ENCODE data around the gene KSR1. TPM values are rescaled to one million over a fixed set of nuclear protein-coding genes. Genes with fewer than 3 reads are reported as not detected.
"Not testable (repeated sequence)": the region's sequence is repeated elsewhere in the genome, so short reads cannot be mapped to it uniquely, and the experiment has no call there.

The KSR1 gene
- total RNA-seq, 2 donors from 2014 or later, result 132 to 194 TPM

GRCh38 chr17:27460196-27460725 lies 4.0 kb downstream of the KSR1 start:
- DNase-seq (ENCODE audit: low spot score in 2 of 2) (no peak), ATAC-seq (no peak)
- peaks cover 16 to 49% of the 10 kb centered on the region in 2 donors for H3K36me3 Mint-ChIP-seq
- H3K9me3 Mint-ChIP-seq, result no peaks in the 10 kb centered on the region
- H3K27ac Mint-ChIP-seq, result peak overlapping the region in 1 of 2 donors; percentile 44

GRCh38 chr17:27461192-27461859 lies 5.1 kb downstream of the KSR1 start:
- DNase-seq (ENCODE audit: low spot score in 2 of 2) (no peak), ATAC-seq (no peak)
- Mint-ChIP-seq H3K9me3 (no peaks in the 10 kb centered on the region), H3K36me3 (peaks cover 16 to 49% of the 10 kb centered on the region in 2 donors), H3K27ac (peak overlapping the region in 1 of 2 donors; percentile 76)

- Mint-ChIP-seq H3K27ac (peak overlapping the region in 1 of 2 donors; percentile 76), H3K9me3 (no peaks in the 10 kb centered on the region), H3K36me3 (peaks cover 14 to 49% of the 10 kb centered on the region in 2 donors)
- DNase-seq (ENCODE audit: low spot score in 2 of 2), result no peak
- ATAC-seq, result no peak
Observed at GRCh38 chr17:27462149-27462548, 5.9 kb downstream of the KSR1 start.

- Mint-ChIP-seq H3K9me3 (no peaks in the 10 kb centered on the region), H3K36me3 (peaks cover 9 to 48% of the 10 kb centered on the region in 2 donors), H3K27ac (peak overlapping the region; percentile 39 to 44)
- no peak for DNase-seq (ENCODE audit: low spot score in 2 of 2)
- no peak for ATAC-seq
Observed at GRCh38 chr17:27462714-27463113, 6.5 kb downstream of the KSR1 start.

- no peak for DNase-seq (ENCODE audit: low spot score in 2 of 2)
- peak in 1 of 2 donors; percentile 44 for ATAC-seq
- Mint-ChIP-seq H3K9me3 (no peaks in the 10 kb centered on the region), H3K36me3 (peaks cover 9 to 42% of the 10 kb centered on the region in 2 donors), H3K27ac (peak overlapping the region; percentile 39 to 44)
Observed at GRCh38 chr17:27463235-27463677, 7.0 kb downstream of the KSR1 start.

- ATAC-seq; H3K9me3 Mint-ChIP-seq; DNase-seq (ENCODE audit: low spot score in 2 of 2): not testable (repeated sequence)
- Mint-ChIP-seq H3K36me3 (peaks cover 8 to 39% of the 10 kb centered on the region in 2 donors), H3K27ac (peak overlapping the region; percentile 9 to 39)
Observed at GRCh38 chr17:27464019-27464418, 7.8 kb downstream of the KSR1 start.

- no peak for ATAC-seq
- Mint-ChIP-seq H3K27ac (peak overlapping the region in 1 of 2 donors; percentile 9), H3K9me3 (no peaks in the 10 kb centered on the region)
Observed at GRCh38 chr17:27464431-27464830, 8.2 kb downstream of the KSR1 start.

GRCh38 chr17:27465875-27466274 lies 9.6 kb downstream of the KSR1 start:
- H3K27ac Mint-ChIP-seq, result peak overlapping the region; percentile 89 to 99
- H3K36me3 Mint-ChIP-seq, result peaks cover 6 to 45% of the 10 kb centered on the region in 2 donors
- DNase-seq (ENCODE audit: low spot score in 2 of 2); ATAC-seq; H3K9me3 Mint-ChIP-seq: not testable (repeated sequence)

More at GRCh38 chr17:27464431-27464830, 8.2 kb downstream of the KSR1 start:
- H3K36me3 Mint-ChIP-seq, result peaks cover 4 to 39% of the 10 kb centered on the region in 2 donors
- DNase-seq (ENCODE audit: low spot score in 2 of 2), result no peak

- ATAC-seq, result peak in 1 of 2 donors; percentile 28
- DNase-seq (ENCODE audit: low spot score in 2 of 2), result no peak
- Mint-ChIP-seq H3K9me3 (no peaks in the 10 kb centered on the region), H3K36me3 (peaks cover 6 to 46% of the 10 kb centered on the region in 2 donors), H3K27ac (peak overlapping the region; percentile 89 to 99)
Observed at GRCh38 chr17:27466376-27466742, 10.1 kb downstream of the KSR1 start.

- Mint-ChIP-seq H3K36me3 (peaks cover 6 to 41% of the 10 kb centered on the region in 2 donors), H3K27ac (peak overlapping the region; percentile 89 to 99), H3K9me3 (no peaks in the 10 kb centered on the region)
- peak; percentile 82 to 85 for ATAC-seq
- DNase-seq (ENCODE audit: low spot score in 2 of 2), result peak; percentile 76 to 89
Observed at GRCh38 chr17:27466743-27467375, 10.6 kb downstream of the KSR1 start.

GRCh38 chr17:27469256-27469655 lies 13.0 kb downstream of the KSR1 start:
- H3K36me3 Mint-ChIP-seq, result peaks cover 6 to 29% of the 10 kb centered on the region in 2 donors

GRCh38 chr17:27471321-27472269 lies 15.3 kb downstream of the KSR1 start:
- DNase-seq (ENCODE audit: low spot score in 2 of 2), result peak; percentile 84 to 94
- peak; percentile 74 to 79 for ATAC-seq
- Mint-ChIP-seq H3K9me3 (no peaks in the 10 kb centered on the region), H3K27ac (peak overlapping the region; percentile 98 to 99), H3K36me3 (peaks cover 6 to 42% of the 10 kb centered on the region in 2 donors)

More at GRCh38 chr17:27469256-27469655, 13.0 kb downstream of the KSR1 start:
- Mint-ChIP-seq H3K27ac (peak overlapping the region; percentile 98), H3K9me3 (no peaks in the 10 kb centered on the region)
- ATAC-seq (no peak), DNase-seq (ENCODE audit: low spot score in 2 of 2) (no peak)

GRCh38 chr17:27473190-27473747 lies 17.0 kb downstream of the KSR1 start:
- Mint-ChIP-seq H3K36me3 (peaks cover 6 to 39% of the 10 kb centered on the region in 2 donors), H3K27ac (peak overlapping the region; percentile 98 to 99), H3K9me3 (no peaks in the 10 kb centered on the region)
- DNase-seq (ENCODE audit: low spot score in 2 of 2) (no peak), ATAC-seq (peak; percentile 61 to 64)

- peaks cover 6 to 35% of the 10 kb centered on the region in 2 donors for H3K36me3 Mint-ChIP-seq
- H3K9me3 Mint-ChIP-seq, result no peaks in the 10 kb centered on the region
- DNase-seq (ENCODE audit: low spot score in 2 of 2), result peak; percentile 76 to 88
- ATAC-seq, result no peak
- H3K27ac Mint-ChIP-seq, result peak overlapping the region; percentile 98 to 99
Observed at GRCh38 chr17:27473748-27474609, 17.7 kb downstream of the KSR1 start.

GRCh38 chr17:27475070-27475673 lies 18.9 kb downstream of the KSR1 start:
- DNase-seq (ENCODE audit: low spot score in 2 of 2) (peak; percentile 62 to 73), ATAC-seq (peak; percentile 37 to 39)
- H3K36me3 Mint-ChIP-seq, result peaks cover 0 to 24% of the 10 kb centered on the region in 2 donors
- H3K9me3 Mint-ChIP-seq, result no peaks in the 10 kb centered on the region
- peak overlapping the region; percentile 97 to 98 for H3K27ac Mint-ChIP-seq
